DMS 273 (cell line): ENCODE measurements around the gene EPB42.
"Not testable (repeated sequence)": the region's sequence is repeated elsewhere in the genome, so short reads cannot be mapped to it uniquely, and the experiment has no call there.

Experiments used
- DNase-seq: peaks from one replicate; lab custom pipeline; 2025; ENCODE audit not compliant: unreplicated experiment; lab: John Stamatoyannopoulos, UW

Gene EPB42

GRCh38 chr15:43242616-43243015, 21.8 kb upstream of the EPB42 start:
- DNase-seq: no peak

DNA sequence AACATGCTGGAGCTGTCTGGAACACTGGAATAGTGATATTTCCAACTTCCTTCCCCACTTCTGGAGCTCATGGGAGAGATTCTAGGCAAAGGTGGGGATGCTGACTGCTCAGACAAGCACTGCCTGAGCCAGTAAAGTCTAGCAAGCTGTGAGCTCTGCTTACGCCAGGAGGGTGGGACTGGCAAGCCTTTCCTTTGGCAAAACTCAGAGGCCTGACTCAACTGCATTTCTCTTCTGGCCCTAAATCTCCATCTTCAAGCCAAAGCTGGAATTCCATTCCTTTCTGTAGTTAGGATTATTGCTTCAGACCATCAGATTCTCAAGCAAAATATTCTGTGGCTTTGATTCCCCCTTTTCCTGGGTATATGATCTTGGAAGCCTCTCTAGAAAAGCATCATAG, 20.3 kb upstream of the EPB42 start:
- DNase-seq: no peak

- DNase-seq: no peak
Measured at GRCh38 chr15:43239732-43240491, 19.1 kb upstream of the EPB42 start.

DNA sequence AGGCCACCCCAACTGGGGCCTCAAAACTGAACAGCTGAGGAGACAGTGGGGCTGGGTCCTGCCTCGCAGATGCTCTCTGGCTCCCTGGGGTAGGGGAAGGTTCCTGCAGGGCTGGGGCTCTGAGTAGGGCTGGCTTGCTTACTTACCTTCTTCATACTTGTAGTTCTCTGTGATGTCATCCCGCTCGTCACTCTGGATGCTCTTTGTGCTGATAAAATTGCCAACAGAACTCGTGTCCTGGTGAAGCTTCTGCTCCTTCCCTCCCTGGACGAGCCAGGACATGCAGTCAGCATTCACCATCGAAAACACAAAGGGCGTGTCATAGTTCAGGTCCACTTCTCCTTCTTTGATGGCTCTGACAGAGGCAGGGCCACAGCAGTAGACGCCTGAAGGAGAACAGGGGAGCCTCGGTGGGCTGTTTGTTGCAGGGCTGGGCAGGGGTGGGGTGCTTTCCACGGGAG, 17.9 kb upstream of the EPB42 start:
- no peak for DNase-seq

GRCh38 chr15:43237842-43238470, 17.1 kb upstream of the EPB42 start:
- no peak for DNase-seq

- DNase-seq: no peak
Measured at GRCh38 chr15:43235536-43235935, 14.7 kb upstream of the EPB42 start.

- no peak for DNase-seq
Measured at GRCh38 chr15:43232289-43232874, 11.6 kb upstream of the EPB42 start.

DNA sequence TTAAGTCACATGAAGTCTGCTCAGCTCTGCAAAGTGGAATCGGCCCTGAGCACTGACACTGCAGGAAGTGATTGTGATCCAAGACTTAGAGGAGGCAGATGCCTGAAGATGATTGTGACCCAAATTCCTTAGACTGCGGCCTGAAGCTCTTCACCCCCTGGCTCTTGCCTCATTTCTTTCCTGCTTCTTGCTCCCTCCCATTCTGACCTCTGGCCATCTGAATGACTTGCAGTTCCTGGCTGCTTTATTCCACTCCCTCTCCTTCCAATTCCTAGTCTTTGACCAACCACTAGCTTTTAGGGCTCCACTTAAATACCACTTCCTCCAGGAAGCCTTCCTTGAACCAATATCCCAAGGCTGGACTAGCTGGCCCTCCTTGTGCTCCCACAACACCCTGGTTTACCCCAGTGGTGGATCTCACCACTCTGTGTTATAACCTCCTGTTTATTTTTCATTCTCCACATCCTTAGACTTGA, 9.9 kb upstream of the EPB42 start:
- no peak for DNase-seq

- DNase-seq: no peak
Measured at GRCh38 chr15:43229977-43230376, 9.2 kb upstream of the EPB42 start.

DNA sequence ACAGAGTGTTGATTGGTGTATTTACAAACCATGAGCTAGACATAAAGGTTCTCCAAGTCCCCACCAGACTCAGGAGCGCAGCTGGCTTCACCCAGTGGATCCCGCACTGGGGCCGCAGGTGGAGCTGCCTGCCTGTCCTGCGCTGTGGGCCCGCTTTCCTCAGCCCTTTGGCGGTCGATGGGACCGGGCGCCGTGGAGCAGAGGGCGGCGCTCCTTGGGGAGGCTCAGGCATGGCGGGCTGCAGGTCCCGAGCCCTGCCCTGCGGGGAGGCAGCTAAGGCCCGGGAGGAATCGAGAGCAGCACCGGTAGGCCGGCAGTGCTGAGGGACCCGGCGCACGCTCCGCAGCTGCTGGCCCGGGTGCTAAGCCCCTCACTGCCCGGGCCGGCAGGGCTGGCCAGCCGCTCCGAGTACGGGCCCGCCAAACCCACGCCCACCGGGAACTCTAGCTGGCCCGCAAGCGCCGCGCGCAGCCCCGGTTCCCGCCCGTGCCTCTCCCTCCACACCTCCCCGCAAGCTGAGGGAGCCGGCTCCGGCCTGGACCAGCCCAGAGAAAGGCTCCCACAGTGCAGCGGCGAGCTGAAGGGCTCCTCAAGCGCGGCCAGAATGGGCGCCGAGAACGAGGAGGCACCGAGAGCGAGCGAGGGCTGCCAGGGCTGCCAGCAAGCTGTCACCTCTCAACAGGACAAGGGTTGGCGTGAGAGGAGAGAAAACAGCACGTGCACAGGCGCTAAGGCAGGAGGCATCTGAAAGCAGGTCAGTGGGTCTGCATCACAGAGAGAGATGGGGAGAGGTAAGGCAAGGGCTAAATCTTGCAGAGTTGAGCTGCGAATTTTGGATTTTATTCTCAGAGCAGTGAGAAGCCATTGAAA, 5.9 kb upstream of the EPB42 start:
- no peak for DNase-seq

- DNase-seq: not testable (repeated sequence)
Measured at GRCh38 chr15:43225950-43226255, 5.1 kb upstream of the EPB42 start.

DNA sequence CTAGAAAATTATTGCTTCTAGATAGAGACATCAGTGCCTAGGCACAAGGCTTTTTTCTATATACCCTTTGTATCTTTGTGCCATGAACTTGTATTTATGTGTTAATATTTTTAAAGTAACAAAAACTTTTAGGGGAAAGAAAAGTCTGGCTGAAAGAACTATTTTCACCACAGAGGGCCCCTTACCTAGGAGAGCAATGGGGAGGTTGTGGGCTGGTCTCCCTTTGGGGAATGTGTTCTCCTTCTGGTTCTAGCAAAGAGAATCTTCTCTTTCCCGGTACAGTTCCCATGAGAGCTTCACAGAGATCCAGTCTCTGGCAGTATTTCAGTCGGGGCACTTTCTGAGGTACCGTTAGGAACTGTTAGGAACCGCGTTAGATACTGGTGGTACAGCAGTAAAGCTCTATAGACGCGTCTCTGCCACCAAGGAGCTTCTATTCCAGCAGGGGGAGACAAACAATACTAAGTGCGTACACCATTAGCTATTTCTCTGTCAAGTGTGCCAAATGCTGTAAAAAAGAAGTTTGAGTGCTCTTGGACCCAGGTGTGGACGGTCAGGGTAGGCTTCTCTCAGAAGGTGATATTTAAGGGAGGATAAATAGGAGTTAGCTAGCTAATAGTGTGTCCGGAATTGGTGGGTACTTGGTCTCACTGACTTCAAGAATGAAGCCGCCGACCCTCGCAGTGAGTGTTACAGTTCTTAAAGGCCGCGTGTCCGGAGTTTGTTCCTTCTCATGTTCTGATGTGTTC, 4.6 kb upstream of the EPB42 start:
- peak; percentile 41 for DNase-seq

GRCh38 chr15:43221422-43221821, 604 bp upstream of the EPB42 start:
- no peak for DNase-seq

DNA sequence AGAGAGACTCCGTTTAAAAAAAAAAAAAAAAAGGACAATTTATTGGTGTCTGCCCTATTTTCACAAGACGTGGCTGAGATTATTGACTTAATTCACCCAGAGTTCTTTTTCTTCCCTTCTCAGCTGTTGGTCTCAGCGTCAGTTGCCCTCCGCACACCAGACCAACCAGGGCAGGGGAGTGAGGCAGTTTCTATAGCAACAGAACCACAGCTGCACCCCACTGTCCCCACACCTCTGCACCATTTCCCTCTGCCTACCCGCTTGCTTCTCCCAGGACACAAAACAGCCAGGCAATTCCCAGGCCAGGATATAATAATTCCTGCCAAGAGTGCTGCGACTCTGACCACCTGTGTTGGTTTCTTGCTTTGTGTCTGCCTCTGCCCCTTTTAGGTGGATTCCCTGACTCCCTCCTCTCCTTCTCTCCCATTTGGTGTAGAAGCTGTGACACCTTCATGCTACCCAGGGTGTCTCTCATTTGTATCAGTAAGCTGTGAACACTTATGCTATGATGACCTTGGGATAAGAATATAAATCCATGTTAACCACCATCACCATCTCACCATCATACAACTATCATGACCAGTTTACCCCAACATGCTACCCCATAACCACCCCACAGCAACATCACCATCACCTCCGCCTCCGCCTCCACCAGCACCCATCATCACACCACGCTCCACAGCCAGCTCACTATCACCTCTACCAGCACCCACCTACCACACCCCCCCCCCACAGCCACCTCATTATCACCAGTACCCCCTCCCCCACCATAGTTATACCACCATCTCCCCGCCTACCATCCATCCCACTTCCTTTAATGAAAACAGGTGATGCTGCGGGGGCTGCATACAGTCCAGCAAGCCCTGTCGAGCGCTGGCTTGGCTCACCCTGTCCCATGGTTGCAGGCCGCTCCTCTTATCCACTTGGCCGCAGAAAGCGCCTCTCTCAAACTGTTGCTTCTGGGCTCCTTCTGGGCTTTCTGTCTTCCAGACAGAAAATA, 589 bp downstream of the EPB42 start:
- DNase-seq: no peak

GRCh38 chr15:43218908-43219706, 1.7 kb downstream of the EPB42 start:
- peak; percentile 6 for DNase-seq

DNA sequence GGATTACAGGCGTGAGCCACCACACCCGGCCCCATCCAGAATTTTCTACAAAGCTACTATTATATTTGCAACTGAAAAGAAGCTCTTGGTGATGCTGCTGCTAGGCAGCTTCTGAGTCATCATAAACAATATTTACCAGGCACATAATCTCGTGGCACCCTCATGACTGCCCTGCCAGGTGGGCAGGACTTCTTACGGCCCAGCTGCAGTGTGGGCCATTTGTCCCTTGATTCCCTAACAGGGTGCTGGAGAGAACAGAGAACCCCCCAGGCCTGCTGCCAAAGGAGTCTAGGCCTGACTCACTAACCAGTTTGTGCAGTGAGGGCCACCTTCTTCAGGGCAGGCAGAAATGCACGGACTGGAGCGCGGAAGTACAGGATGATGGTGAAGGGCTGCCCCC, 4.9 kb downstream of the EPB42 start:
- DNase-seq: no peak

DNA sequence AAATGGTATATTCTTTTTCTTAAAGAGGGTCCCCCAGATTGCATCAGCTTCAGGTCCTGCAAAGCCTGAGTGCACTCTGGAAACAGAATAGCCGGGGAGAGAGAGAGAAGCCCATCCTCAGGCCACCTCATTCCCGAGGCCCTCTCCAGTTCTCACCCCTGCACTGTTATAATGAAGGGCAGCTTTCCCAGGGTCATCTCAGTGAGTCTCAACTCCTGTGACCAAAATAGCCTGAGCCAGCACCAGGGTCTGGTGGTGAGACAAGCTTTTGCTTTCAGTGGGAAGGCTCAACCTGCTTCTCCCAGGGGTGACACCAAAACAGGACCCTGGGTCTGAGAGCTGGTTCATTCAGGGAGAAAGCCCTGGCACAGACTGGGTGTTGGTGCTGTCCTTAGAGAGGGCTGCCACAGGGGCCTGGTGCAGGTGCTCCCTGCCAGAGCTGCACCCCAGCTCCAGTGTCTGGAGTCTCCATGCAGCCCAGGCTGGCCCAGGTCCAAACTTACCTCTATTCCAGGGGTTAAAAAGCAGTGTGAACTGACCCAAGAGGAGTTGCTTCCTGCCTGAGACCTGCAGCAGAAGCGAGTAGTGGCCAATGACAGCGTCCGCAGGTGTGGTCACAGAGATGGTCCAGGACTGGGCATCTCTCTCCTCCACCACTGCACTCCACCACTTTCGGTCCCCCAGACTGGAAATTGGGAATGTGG, 6.1 kb downstream of the EPB42 start:
- no peak for DNase-seq

GRCh38 chr15:43214169-43214568, 6.6 kb downstream of the EPB42 start:
- no peak for DNase-seq
